ENCODE results near the gene CFAP97D2.

CFAP97D2 gene

GRCh38 chr13:114199954-114200353 is 20.9 kb downstream of the CFAP97D2 start:
- Histone ChIP-seq H3K9ac (ENCODE audit: insufficient read length, low read depth) (peak overlapping the region; percentile 72), H3K4me3 (ENCODE audit: insufficient read length, low read depth) (peak overlapping the region; percentile 78), H3K9me3 (ENCODE audit: insufficient read depth, low read length) (no peaks in the 10 kb centered on the region), H3K36me3 (ENCODE audit: insufficient read depth, insufficient read length, low read length) (no peaks in the 10 kb centered on the region), H3K4me1 (ENCODE audit: insufficient read depth, insufficient read length) (no peaks in the 10 kb centered on the region), H3K27me3 (ENCODE audit: insufficient read depth, insufficient read length) (peaks cover 46% of the 10 kb centered on the region)
- TF ChIP-seq SUZ12 (IDR thresholded peaks at IDR 0.05; ENCODE audit: extremely low read depth, insufficient read depth, insufficient read length): no peak
- TF ChIP-seq YY1 (IDR thresholded peaks at IDR 0.05; ENCODE audit: insufficient read depth, insufficient read length): no peak
- TF ChIP-seq ZNF274 (IDR thresholded peaks at IDR 0.05; ENCODE audit: low read depth, low read length): no peak
- DNase-seq (ENCODE audit: low read depth, low spot score): no peak

- no peaks in the 10 kb centered on the region for H3K9me3 ChIP-seq (ENCODE audit: insufficient read depth, low read length)
- no peak for DNase-seq (ENCODE audit: low read depth, low spot score)
- H3K4me3 ChIP-seq (ENCODE audit: insufficient read length, low read depth): peak overlapping the region; percentile 78
- peak overlapping the region; percentile 72 for H3K9ac ChIP-seq (ENCODE audit: insufficient read length, low read depth)
- peaks cover 45% of the 10 kb centered on the region for H3K27me3 ChIP-seq (ENCODE audit: insufficient read depth, insufficient read length)
- TF ChIP-seq ZNF274 (IDR thresholded peaks at IDR 0.05; ENCODE audit: low read depth, low read length): no peak
- TF ChIP-seq SUZ12 (IDR thresholded peaks at IDR 0.05; ENCODE audit: extremely low read depth, insufficient read depth, insufficient read length): no peak
- no peak for TF ChIP-seq YY1 (IDR thresholded peaks at IDR 0.05; ENCODE audit: insufficient read depth, insufficient read length)
- no peaks in the 10 kb centered on the region for H3K36me3 ChIP-seq (ENCODE audit: insufficient read depth, insufficient read length, low read length)
- no peaks in the 10 kb centered on the region for H3K4me1 ChIP-seq (ENCODE audit: insufficient read depth, insufficient read length)
Observed at GRCh38 chr13:114200399-114200911, 21.4 kb downstream of the CFAP97D2 start.

DNA sequence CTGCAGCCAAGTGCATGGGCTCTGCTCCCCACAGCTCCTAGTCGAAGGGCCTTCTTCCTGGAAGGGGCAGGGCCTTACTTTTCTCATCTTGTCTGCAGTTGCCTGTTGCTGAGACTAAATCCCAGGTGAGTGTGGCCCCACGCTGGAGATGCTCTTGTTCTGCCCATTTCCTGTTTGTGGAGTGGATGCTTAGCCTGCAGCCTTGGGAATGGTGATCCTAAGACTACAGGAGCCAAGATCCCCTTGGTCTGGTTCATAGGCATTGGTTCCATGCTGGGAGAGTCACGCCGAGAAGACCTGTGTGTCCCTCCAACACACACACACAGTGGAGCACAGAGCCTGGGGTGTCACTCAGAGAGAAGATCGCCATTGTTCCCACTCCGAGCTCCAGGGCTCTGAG is 23.5 kb downstream of the CFAP97D2 start:
- H3K4me3 ChIP-seq (ENCODE audit: insufficient read length, low read depth): no peak overlapping the region
- TF ChIP-seq YY1 (IDR thresholded peaks at IDR 0.05; ENCODE audit: insufficient read depth, insufficient read length) (no peak), SUZ12 (IDR thresholded peaks at IDR 0.05; ENCODE audit: extremely low read depth, insufficient read depth, insufficient read length) (no peak), ZNF274 (IDR thresholded peaks at IDR 0.05; ENCODE audit: low read depth, low read length) (no peak)
- H3K4me1 ChIP-seq (ENCODE audit: insufficient read depth, insufficient read length): no peaks in the 10 kb centered on the region
- H3K36me3 ChIP-seq (ENCODE audit: insufficient read depth, insufficient read length, low read length): no peaks in the 10 kb centered on the region
- no peak overlapping the region for H3K9ac ChIP-seq (ENCODE audit: insufficient read length, low read depth)
- H3K9me3 ChIP-seq (ENCODE audit: insufficient read depth, low read length): peaks cover 13% of the 10 kb centered on the region; the same call in 1 of the 2 replicates
- no peak for DNase-seq (ENCODE audit: low read depth, low spot score)
- peaks cover 45% of the 10 kb centered on the region for H3K27me3 ChIP-seq (ENCODE audit: insufficient read depth, insufficient read length)

DNA sequence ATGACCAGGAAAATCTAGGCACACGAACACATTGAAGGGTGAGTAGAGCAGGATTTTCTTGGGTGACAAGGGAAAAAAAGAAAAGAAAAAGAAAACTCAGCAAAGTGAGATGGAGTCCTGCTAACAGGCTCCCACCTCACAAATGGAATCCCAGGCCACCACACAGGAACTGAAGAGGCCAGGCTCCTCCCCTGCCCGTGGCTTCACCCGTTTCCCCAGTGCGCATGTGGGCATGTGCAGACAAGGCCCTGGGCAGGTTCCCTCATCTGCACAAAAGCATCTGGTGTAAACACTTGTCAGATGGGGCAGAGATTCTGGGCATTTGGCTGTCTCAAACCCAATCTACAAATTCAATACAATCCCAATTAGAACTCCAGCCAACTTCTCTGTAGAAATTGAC is 24.5 kb downstream of the CFAP97D2 start:
- Histone ChIP-seq H3K36me3 (ENCODE audit: insufficient read depth, insufficient read length, low read length) (no peaks in the 10 kb centered on the region), H3K27me3 (ENCODE audit: insufficient read depth, insufficient read length) (peaks cover 42% of the 10 kb centered on the region), H3K4me1 (ENCODE audit: insufficient read depth, insufficient read length) (no peaks in the 10 kb centered on the region), H3K9ac (ENCODE audit: insufficient read length, low read depth) (no peak overlapping the region), H3K9me3 (ENCODE audit: insufficient read depth, low read length) (peaks cover 18% of the 10 kb centered on the region; the same call in 1 of the 2 replicates), H3K4me3 (ENCODE audit: insufficient read length, low read depth) (no peak overlapping the region)
- TF ChIP-seq ZNF274 (IDR thresholded peaks at IDR 0.05; ENCODE audit: low read depth, low read length) (no peak), SUZ12 (IDR thresholded peaks at IDR 0.05; ENCODE audit: extremely low read depth, insufficient read depth, insufficient read length) (no peak), YY1 (IDR thresholded peaks at IDR 0.05; ENCODE audit: insufficient read depth, insufficient read length) (no peak)
- DNase-seq (ENCODE audit: low read depth, low spot score): no peak

DNA sequence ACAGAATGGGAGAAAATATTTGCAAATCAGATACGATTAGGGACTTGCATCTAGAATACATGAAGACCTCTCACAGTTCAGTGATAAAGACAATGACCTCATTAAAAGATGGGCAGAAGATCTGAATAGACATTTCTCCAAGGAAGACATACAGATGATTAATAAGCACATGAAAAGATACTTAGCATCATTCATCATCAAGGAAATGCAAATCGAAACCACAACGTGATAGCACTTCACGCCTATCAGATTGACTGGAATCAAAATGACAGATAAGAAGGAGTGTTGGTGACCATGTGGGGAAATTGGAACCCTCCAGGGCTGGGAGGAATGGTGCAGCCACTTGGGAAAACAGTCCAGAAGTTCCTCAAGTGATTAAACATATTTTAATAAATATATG is 25.8 kb downstream of the CFAP97D2 start:
- Histone ChIP-seq H3K4me1 (ENCODE audit: insufficient read depth, insufficient read length) (no peaks in the 10 kb centered on the region), H3K9ac (ENCODE audit: insufficient read length, low read depth) (no peak overlapping the region), H3K27me3 (ENCODE audit: insufficient read depth, insufficient read length) (peaks cover 33% of the 10 kb centered on the region), H3K9me3 (ENCODE audit: insufficient read depth, low read length) (peaks cover 18% of the 10 kb centered on the region; the same call in 1 of the 2 replicates), H3K4me3 (ENCODE audit: insufficient read length, low read depth) (no peak overlapping the region), H3K36me3 (ENCODE audit: insufficient read depth, insufficient read length, low read length) (no peaks in the 10 kb centered on the region)
- no peak for DNase-seq (ENCODE audit: low read depth, low spot score)
- no peak for TF ChIP-seq YY1 (IDR thresholded peaks at IDR 0.05; ENCODE audit: insufficient read depth, insufficient read length)
- no peak for TF ChIP-seq ZNF274 (IDR thresholded peaks at IDR 0.05; ENCODE audit: low read depth, low read length)
- TF ChIP-seq SUZ12 (IDR thresholded peaks at IDR 0.05; ENCODE audit: extremely low read depth, insufficient read depth, insufficient read length): no peak

- Histone ChIP-seq H3K27me3 (ENCODE audit: insufficient read depth, insufficient read length) (peaks cover 4% of the 10 kb centered on the region), H3K4me3 (ENCODE audit: insufficient read length, low read depth) (no peak overlapping the region), H3K9me3 (ENCODE audit: insufficient read depth, low read length) (peaks cover 18% of the 10 kb centered on the region; the same call in 1 of the 2 replicates), H3K4me1 (ENCODE audit: insufficient read depth, insufficient read length) (no peaks in the 10 kb centered on the region), H3K36me3 (ENCODE audit: insufficient read depth, insufficient read length, low read length) (no peaks in the 10 kb centered on the region), H3K9ac (ENCODE audit: insufficient read length, low read depth) (no peak overlapping the region)
- DNase-seq (ENCODE audit: low read depth, low spot score): no peak
- TF ChIP-seq SUZ12 (IDR thresholded peaks at IDR 0.05; ENCODE audit: extremely low read depth, insufficient read depth, insufficient read length) (no peak), YY1 (IDR thresholded peaks at IDR 0.05; ENCODE audit: insufficient read depth, insufficient read length) (no peak), ZNF274 (IDR thresholded peaks at IDR 0.05; ENCODE audit: low read depth, low read length) (no peak)
Observed at GRCh38 chr13:114208134-114208533, 29.1 kb downstream of the CFAP97D2 start.

DNA sequence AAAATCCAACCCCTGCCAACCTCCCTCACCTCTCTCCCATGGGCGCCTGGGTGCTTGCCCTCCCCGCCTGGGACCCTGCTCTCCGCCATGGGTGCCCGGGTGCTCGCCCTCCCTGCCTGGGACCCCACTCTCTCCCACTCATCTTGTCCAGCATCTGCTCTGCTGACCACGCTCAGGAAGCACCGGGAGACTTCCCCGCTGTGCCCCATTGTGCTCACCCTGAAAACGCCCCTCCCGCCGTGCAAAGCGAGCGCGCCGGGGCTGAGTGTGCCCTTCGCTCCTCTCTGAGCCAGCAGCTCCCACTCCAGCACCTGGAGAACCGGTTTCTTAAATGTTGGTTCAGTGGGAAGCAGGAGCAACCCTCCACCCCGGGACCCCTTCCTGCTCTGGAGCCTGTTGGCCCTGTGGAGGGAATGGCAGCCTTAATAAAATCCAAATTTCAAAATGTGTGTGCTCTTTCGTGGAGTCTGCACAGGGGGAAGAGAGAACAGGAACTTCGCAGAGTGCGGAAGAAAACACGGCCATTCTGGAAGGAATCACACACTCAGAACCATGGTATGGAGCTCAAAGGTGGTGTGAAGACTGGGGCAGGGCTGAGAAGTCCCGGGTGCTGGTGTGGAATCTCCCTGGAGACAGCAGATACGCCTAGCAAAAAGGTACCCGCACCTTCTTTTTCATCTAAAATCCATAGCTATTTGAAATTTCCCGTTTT is 32.5 kb downstream of the CFAP97D2 start:
- Histone ChIP-seq H3K4me3 (ENCODE audit: insufficient read length, low read depth) (no peak overlapping the region), H3K4me1 (ENCODE audit: insufficient read depth, insufficient read length) (no peaks in the 10 kb centered on the region), H3K27me3 (ENCODE audit: insufficient read depth, insufficient read length) (no peaks in the 10 kb centered on the region), H3K36me3 (ENCODE audit: insufficient read depth, insufficient read length, low read length) (no peaks in the 10 kb centered on the region), H3K9me3 (ENCODE audit: insufficient read depth, low read length) (peaks cover 15% of the 10 kb centered on the region; the same call in 1 of the 2 replicates), H3K9ac (ENCODE audit: insufficient read length, low read depth) (no peak overlapping the region)
- DNase-seq (ENCODE audit: low read depth, low spot score): no peak
- TF ChIP-seq SUZ12 (IDR thresholded peaks at IDR 0.05; ENCODE audit: extremely low read depth, insufficient read depth, insufficient read length): no peak
- no peak for TF ChIP-seq YY1 (IDR thresholded peaks at IDR 0.05; ENCODE audit: insufficient read depth, insufficient read length)
- TF ChIP-seq ZNF274 (IDR thresholded peaks at IDR 0.05; ENCODE audit: low read depth, low read length): no peak
